ENCODE measurements around the gene UBE3D.
"Not testable (repeated sequence)": the region's sequence is repeated elsewhere in the genome, so short reads cannot be mapped to it uniquely, and the experiment has no call there.

The UBE3D gene

GRCh38 chr6:83053678-83054077, 12.0 kb downstream of the UBE3D start:
- no peak for DNase-seq

- no peak for DNase-seq
Measured at GRCh38 chr6:83051377-83052172, 14.1 kb downstream of the UBE3D start.

GRCh38 chr6:83047065-83047754, 18.4 kb downstream of the UBE3D start:
- DNase-seq, result no peak

GRCh38 chr6:83044091-83044768, 21.4 kb downstream of the UBE3D start:
- DNase-seq, result no peak

GRCh38 chr6:83042467-83043053, 23.1 kb downstream of the UBE3D start:
- DNase-seq, result no peak

- DNase-seq, result no peak
Measured at GRCh38 chr6:83038246-83038645, 27.4 kb downstream of the UBE3D start.

- DNase-seq, result no peak
Measured at GRCh38 chr6:83031689-83032088, 34.0 kb downstream of the UBE3D start.

GRCh38 chr6:83019741-83020140, 45.9 kb downstream of the UBE3D start:
- DNase-seq, result no peak

- DNase-seq, result not testable (repeated sequence)
Measured at GRCh38 chr6:83011131-83011530, 54.5 kb downstream of the UBE3D start.

- no peak for DNase-seq
Measured at GRCh38 chr6:83008626-83009025, 57.0 kb downstream of the UBE3D start.

GRCh38 chr6:83006270-83006905, 59.3 kb downstream of the UBE3D start:
- no peak for DNase-seq

GRCh38 chr6:82996156-82996555, 69.5 kb downstream of the UBE3D start:
- DNase-seq, result no peak

- no peak for DNase-seq
Measured at GRCh38 chr6:82995066-82995465, 70.6 kb downstream of the UBE3D start.

- DNase-seq, result no peak
Measured at GRCh38 chr6:82989736-82990290, 75.8 kb downstream of the UBE3D start.

- DNase-seq, result no peak
Measured at GRCh38 chr6:82988930-82989351, 76.7 kb downstream of the UBE3D start.

- no peak for DNase-seq
Measured at GRCh38 chr6:82987951-82988350, 77.7 kb downstream of the UBE3D start.

- DNase-seq, result no peak
Measured at GRCh38 chr6:82987416-82987815, 78.2 kb downstream of the UBE3D start.

- DNase-seq, result no peak
Measured at GRCh38 chr6:82984720-82985119, 80.9 kb downstream of the UBE3D start.

- peak; percentile 4 to 65 for DNase-seq
Measured at GRCh38 chr6:82980086-82980485, 85.6 kb downstream of the UBE3D start.

GRCh38 chr6:82979657-82980056, 86.0 kb downstream of the UBE3D start:
- no peak for DNase-seq

- DNase-seq, result no peak
Measured at GRCh38 chr6:82978362-82978945, 87.2 kb downstream of the UBE3D start.

- peak; percentile 21 to 77 for DNase-seq
Measured at GRCh38 chr6:82976179-82976578, 89.5 kb downstream of the UBE3D start.
